Epithelial cell of prostate (primary cell): ENCODE data around the gene DYNLT2.
"Not testable (repeated sequence)": the region's sequence is repeated elsewhere in the genome, so short reads cannot be mapped to it uniquely, and the experiment has no call there.

Source experiments
- DNase-seq: peaks from one replicate; pipeline ENCODE4 v3.0.0-alpha.2; 2011; ENCODE audit warnings: low read depth, low spot score
- H3K27ac ChIP-seq: fragments of 450-650 bp; 2 replicates; pipeline ENCODE4 v1.5.1; 2017; ENCODE audit warnings: mild to moderate bottlenecking

Gene DYNLT2

GRCh38 chr6:169702840-169703246 lies 48.5 kb downstream of the DYNLT2 start:
- no peak for DNase-seq
- peak overlapping the region; percentile 87 for H3K27ac ChIP-seq

- H3K27ac ChIP-seq: peak within 1 kb of the TSS; percentile 87
- DNase-seq: peak; percentile 68
Measured at GRCh38 chr6:169701954-169702839, 49.2 kb downstream of the DYNLT2 start, which contains the start of the genes C6orf120 and WDR27. TSS of gene C6orf120 (plus strand) at chr6:169702126. CDS start at chr6:169702460, 334 bp downstream. TSS of gene WDR27 (minus strand) at chr6:169702029. CDS start at chr6:169689005, 13,024 bp downstream.

- no peak for DNase-seq
Measured at GRCh38 chr6:169701311-169701953, 49.9 kb downstream of the DYNLT2 start.

GRCh38 chr6:169700296-169700695 lies 51.1 kb downstream of the DYNLT2 start:
- DNase-seq: no peak
- H3K27ac ChIP-seq: no peak overlapping the region

More at GRCh38 chr6:169701311-169701953, 49.9 kb downstream of the DYNLT2 start:
- peak overlapping the region; percentile 87 for H3K27ac ChIP-seq

- H3K27ac ChIP-seq: peak overlapping the region; percentile 55
- not testable (repeated sequence) for DNase-seq
Measured at GRCh38 chr6:169697115-169697514, 54.3 kb downstream of the DYNLT2 start.

- DNase-seq: no peak
- no peak overlapping the region for H3K27ac ChIP-seq
Measured at GRCh38 chr6:169695131-169695530, 56.2 kb downstream of the DYNLT2 start.

- DNase-seq: no peak
- H3K27ac ChIP-seq: no peak overlapping the region
Measured at GRCh38 chr6:169692516-169692915, 58.9 kb downstream of the DYNLT2 start.

GRCh38 chr6:169691260-169691659 lies 60.1 kb downstream of the DYNLT2 start:
- no peak overlapping the region for H3K27ac ChIP-seq
- DNase-seq: no peak
